ENCODE measurements around the gene MYO3B.

MYO3B gene

DNA sequence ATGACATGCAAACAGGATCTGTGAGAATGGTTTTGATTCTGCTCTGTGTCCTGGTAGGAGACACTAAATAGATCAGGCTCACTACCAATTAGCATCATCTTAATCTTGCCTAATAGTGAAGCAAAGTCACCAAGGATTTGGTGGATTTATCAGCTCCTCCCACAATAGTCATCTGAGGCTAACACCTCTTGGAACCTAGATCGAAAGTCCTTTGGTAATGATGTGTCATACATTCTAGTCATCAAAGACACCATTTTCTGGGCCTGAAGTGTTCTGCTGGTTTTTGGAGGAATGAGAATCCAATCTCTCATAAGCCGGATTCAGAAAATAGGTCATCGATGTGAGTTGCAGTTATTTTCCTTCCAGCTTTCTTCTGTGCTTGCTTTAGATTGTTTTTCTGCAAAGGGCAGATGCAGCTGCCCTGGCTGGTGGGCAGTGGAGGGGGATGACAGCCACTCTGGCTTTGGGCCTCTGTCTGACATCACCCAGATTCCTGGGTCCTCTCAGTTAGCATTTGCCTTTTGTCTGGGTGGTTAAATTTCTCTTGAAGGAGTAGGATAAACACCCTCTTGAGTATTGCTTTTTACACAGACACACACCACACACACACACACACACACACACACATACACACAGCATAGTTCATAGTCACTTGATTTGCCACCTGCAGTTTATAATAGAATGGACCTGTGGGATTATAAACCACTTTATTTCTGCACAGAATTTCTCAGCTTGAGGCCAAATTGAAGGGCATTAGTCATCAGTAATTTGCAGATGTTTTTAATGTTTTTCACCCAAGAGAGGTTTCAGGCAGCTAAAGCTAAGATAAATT is at the start of gene MYO3B:
TSS of gene MYO3B (plus strand) at position 198 of the 832 bp plus-strand sequence. CDS start at position 339, 141 bp downstream.
- no peak for TF ChIP-seq CTCF (IDR thresholded peaks at IDR 0.05; ENCODE audit: low read length, missing control alignments)
- no peak for DNase-seq (ENCODE audit: low read depth)
- H3K4me3 ChIP-seq (replicated peaks; ENCODE audit: low read depth, low read length), result no peak within 1 kb of the TSS

DNA sequence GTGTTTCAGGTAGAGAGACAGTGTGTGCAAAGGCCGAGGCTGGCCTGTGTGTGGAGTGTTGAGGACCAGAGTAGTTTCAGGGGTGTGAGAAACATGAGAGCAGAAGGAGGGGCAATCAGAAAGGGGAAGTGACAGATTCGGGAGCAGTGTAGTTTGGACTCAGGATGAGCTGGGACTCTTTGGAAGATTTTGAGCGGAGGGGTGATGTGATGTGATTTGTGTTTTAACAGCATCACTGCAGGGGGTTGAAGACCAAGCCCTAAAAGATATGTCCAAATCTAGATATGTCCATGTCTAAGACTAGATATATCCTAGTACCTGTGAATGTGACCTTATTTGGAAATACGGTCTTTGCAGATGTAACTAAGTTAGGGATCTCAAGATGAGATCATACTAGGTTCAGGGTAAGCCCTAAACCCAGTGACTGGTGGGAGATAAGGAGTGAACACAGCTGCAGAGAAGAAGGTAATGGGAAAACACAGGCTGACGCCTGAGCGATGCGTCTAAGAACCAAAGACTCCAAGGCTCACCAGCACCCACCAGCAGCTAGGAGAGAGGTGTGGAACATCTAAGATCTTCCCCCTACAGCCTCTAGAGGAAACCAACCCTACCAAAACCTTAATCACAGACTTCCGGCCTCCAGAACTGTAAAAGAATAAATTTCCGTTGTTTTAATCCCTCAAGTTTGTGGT is 38.5 kb upstream of the MYO3B start:
- no peak overlapping the region for H3K4me3 ChIP-seq (replicated peaks; ENCODE audit: low read depth, low read length)
- no peak for TF ChIP-seq CTCF (IDR thresholded peaks at IDR 0.05; ENCODE audit: low read length, missing control alignments)
- no peak for DNase-seq (ENCODE audit: low read depth)

DNA sequence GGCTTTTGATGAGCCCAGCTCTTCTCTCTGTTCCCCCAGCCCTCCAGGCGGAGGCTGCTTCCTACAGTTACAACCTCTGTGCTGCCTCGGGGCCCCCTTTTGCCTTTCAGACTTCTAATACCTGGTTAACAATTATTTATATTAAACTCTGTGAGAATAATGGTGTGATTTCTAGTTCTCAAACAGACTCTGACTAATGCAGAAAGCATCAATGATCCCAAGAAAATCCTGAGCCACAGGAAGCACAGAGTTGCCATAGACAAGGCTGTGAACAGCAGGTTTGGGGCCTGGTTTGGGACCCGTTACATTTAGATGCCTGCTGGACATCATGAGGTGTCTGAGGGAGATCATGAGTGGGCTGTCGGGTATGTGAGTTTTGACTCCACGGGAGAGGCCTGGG is 37.4 kb upstream of the MYO3B start:
- no peak for TF ChIP-seq CTCF (IDR thresholded peaks at IDR 0.05; ENCODE audit: low read length, missing control alignments)
- no peak overlapping the region for H3K4me3 ChIP-seq (replicated peaks; ENCODE audit: low read depth, low read length)
- DNase-seq (ENCODE audit: low read depth), result no peak

GRCh38 chr2:170141865-170142264 is 36.1 kb upstream of the MYO3B start:
- no peak for TF ChIP-seq CTCF (IDR thresholded peaks at IDR 0.05; ENCODE audit: low read length, missing control alignments)
- no peak overlapping the region for H3K4me3 ChIP-seq (replicated peaks; ENCODE audit: low read depth, low read length)
- no peak for DNase-seq (ENCODE audit: low read depth)

GRCh38 chr2:170142502-170142901 is 35.4 kb upstream of the MYO3B start:
- no peak for TF ChIP-seq CTCF (IDR thresholded peaks at IDR 0.05; ENCODE audit: low read length, missing control alignments)
- H3K4me3 ChIP-seq (replicated peaks; ENCODE audit: low read depth, low read length), result no peak overlapping the region
- no peak for DNase-seq (ENCODE audit: low read depth)

DNA sequence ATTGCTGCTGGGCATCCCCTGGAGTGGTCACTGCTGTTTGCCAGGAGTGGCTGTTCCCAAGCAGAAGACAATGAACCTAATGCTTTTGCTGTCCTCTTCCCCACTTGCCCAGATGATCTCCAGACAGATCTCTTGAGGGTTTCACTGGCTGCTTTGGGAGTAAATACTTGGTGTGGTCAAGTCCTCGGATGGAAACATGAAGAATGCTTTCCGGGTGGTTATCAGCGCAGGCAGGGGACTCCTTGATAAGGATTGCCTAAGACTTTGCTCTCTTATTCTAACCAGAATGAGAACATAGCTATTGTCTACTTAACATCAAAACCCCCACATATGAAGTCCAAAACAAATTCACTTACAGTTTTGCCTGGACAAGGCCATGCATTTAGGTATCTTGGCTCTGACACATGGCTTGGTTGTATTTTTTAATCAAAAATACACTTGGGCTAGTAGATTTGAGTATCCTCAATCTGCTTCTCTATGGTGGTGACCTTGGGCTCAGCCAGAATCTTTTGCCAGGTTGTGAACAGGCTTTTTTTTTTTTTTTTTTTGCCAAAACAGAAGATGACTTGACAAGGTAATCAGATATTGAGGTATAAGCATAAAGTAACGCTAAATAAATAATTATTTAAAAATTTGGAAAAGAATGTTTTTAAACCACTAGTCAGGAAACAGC is 34.8 kb upstream of the MYO3B start:
- no peak for TF ChIP-seq CTCF (IDR thresholded peaks at IDR 0.05; ENCODE audit: low read length, missing control alignments)
- H3K4me3 ChIP-seq (replicated peaks; ENCODE audit: low read depth, low read length), result no peak overlapping the region
- peak; percentile 54 for DNase-seq (ENCODE audit: low read depth)
